A549 (cell line): Measurements from ENCODE around the gene CADM1. TPM values are rescaled to one million over a fixed set of nuclear protein-coding genes. Genes with fewer than 3 reads are reported as not detected.
A peak's percentile ranks its signal among the peaks of the same experiment; 100 is the strongest.

Experiments
- ATAC-seq, 2 experiments: fragments of 200-7000 bp in 1 of 2; fragments of >200 bp in 1 of 2; cut with Nextera tagmentation in 1 of 2; cut with Tn5 transposase in 1 of 2; 3 replicates each; pipeline versions ENCODE4 v1.8.0 to v1.9.1; 2018 to 2020; ENCODE audit warnings: mild to moderate bottlenecking in 1 of 2, moderate library complexity in 1 of 2
- CTCF ChIA-PET: fragments of 300-600 bp; sonication (Branson Sonifier 250); formaldehyde crosslinking; extraction: SDS; loops from one replicate; lab custom pipeline; 2021; ENCODE audit warnings: antibody characterized with exemption, inconsistent platforms; lab: Yijun Ruan, JAX
- POLR2A ChIA-PET: fragments of 350-600 bp; formaldehyde crosslinking; extraction: SDS; loops from one replicate; lab custom pipeline; 2021; ENCODE audit warnings: antibody characterized with exemption, inconsistent platforms; lab: Yijun Ruan, JAX
- DNase-seq, 2 experiments: peaks; one replicate each; pipeline versions ENCODE4 v3.0.0 to v3.0.0-alpha.2; 2011 to 2016; ENCODE audit warnings: low read depth in 1 of 2, low spot score in 1 of 2
- FAIRE-seq: peaks from 2 replicates; lab custom pipeline; 2011; peaks lifted over from hg19 to GRCh38; lab: Jason Lieb, UNC
- H3K27ac ChIP-seq, 2 experiments: fragments of >200 bp; sonication (Bioruptor Twin); formaldehyde crosslinking; 3 replicates each; pipeline ENCODE4 v1.5.1; 2016 to 2017
- H3K4me1 ChIP-seq: fragments of >200 bp; sonication (Bioruptor Twin); formaldehyde crosslinking; 3 replicates; pipeline ENCODE4 v1.6.1; 2016
- H3K4me2 ChIP-seq: fragments of >200 bp; sonication (Bioruptor Twin); formaldehyde crosslinking; 3 replicates; pipeline ENCODE4 v1.6.1; 2016
- H3K4me3 ChIP-seq: fragments of >200 bp; sonication (Bioruptor Twin); formaldehyde crosslinking; 3 replicates; pipeline ENCODE4 v1.5.1; 2016
- H3K9me3 ChIP-seq: fragments of >200 bp; sonication (Bioruptor Twin); formaldehyde crosslinking; 3 replicates; pipeline ENCODE4 v1.6.1; 2016
- ATOH8 ChIP-seq: fragments of 250-450 bp; sonication (Bioruptor Pico); IDR thresholded peaks from 2 replicates; pipeline ENCODE4 v1.5.0; 2020; ENCODE audit warnings: low read depth, mild to moderate bottlenecking, moderate library complexity
- CBX2 ChIP-seq: fragments of 200-600 bp; sonication (generic); IDR thresholded peaks from 2 replicates; pipeline ENCODE4 v1.6.1; 2016; ENCODE audit warnings: low read depth, mild to moderate bottlenecking, borderline replicate concordance
- CEBPB ChIP-seq, 2 experiments: fragments of >200 bp in 1 of 2; sonication (Bioruptor Twin) in 1 of 2; formaldehyde crosslinking in 1 of 2; IDR thresholded peaks; 2 replicates each; pipeline ENCODE4 v1.6.1; 2012 to 2016
- CHD2 ChIP-seq: fragments of 150-350 bp; IDR thresholded peaks from 2 replicates; pipeline ENCODE4 v1.6.1; 2014; ENCODE audit warnings: low read length; ENCODE audit not compliant: partially characterized antibody
- CTCF ChIP-seq: fragments of >200 bp; sonication (Bioruptor Twin); formaldehyde crosslinking; IDR thresholded peaks from 3 replicates; pipeline ENCODE4 v1.5.1; 2016
- ESRRA ChIP-seq: fragments of 150-350 bp; IDR thresholded peaks from 2 replicates; pipeline ENCODE4 v1.6.1; 2014; ENCODE audit warnings: mild to moderate bottlenecking, low read length, borderline replicate concordance
- FOXS1 ChIP-seq: fragments of 250-450 bp; sonication (Bioruptor Pico); IDR thresholded peaks from 2 replicates; pipeline ENCODE4 v1.5.0; 2020; ENCODE audit warnings: mild to moderate bottlenecking, moderate library complexity
- HMGXB4 ChIP-seq: fragments of 250-450 bp; sonication (Bioruptor Pico); IDR thresholded peaks from 2 replicates; pipeline ENCODE4 v1.5.0; 2021; ENCODE audit warnings: mild to moderate bottlenecking, moderate library complexity, borderline replicate concordance
- HOXA7 ChIP-seq: fragments of 250-450 bp; sonication (Bioruptor Pico); IDR thresholded peaks from 2 replicates; pipeline ENCODE4 v1.5.0; 2020; ENCODE audit warnings: mild to moderate bottlenecking, moderate library complexity
- HOXB5 ChIP-seq: fragments of 250-450 bp; sonication (Bioruptor Pico); IDR thresholded peaks from 2 replicates; pipeline ENCODE4 v1.5.0; 2020; ENCODE audit warnings: mild to moderate bottlenecking, moderate library complexity
- KDM1A ChIP-seq: fragments of 200-600 bp; sonication (generic); IDR thresholded peaks from 2 replicates; pipeline ENCODE4 v1.6.1; 2016; ENCODE audit warnings: low read depth, mild to moderate bottlenecking
- MYC ChIP-seq: IDR thresholded peaks from 2 replicates; pipeline ENCODE4 v1.6.1; 2012; ENCODE audit warnings: mild to moderate bottlenecking, inconsistent platforms, low read length, improper control_type of control experiment, borderline replicate concordance
- NFE2L2 ChIP-seq: fragments of 150-350 bp; conservative IDR thresholded peaks from 2 replicates; pipeline ENCODE4 v1.6.1; 2014; ENCODE audit warnings: low read length
- RNF2 ChIP-seq: fragments of 200-600 bp; sonication (generic); IDR thresholded peaks from 2 replicates; pipeline ENCODE4 v1.6.1; 2016; ENCODE audit warnings: low read depth, mild to moderate bottlenecking, antibody characterized with exemption, moderate library complexity, borderline replicate concordance
- SMC3 ChIP-seq: fragments of >200 bp; sonication (Bioruptor Twin); formaldehyde crosslinking; IDR thresholded peaks from 3 replicates; pipeline ENCODE4 v1.6.1; 2018; ENCODE audit warnings: inconsistent platforms
- TFCP2L1 ChIP-seq: fragments of 250-450 bp; sonication (Bioruptor Pico); IDR thresholded peaks from 2 replicates; pipeline ENCODE4 v1.5.0; 2021; ENCODE audit warnings: mild to moderate bottlenecking
- USF2 ChIP-seq: fragments of 450-650 bp; IDR thresholded peaks from 2 replicates; pipeline ENCODE4 v1.6.1; 2014; ENCODE audit warnings: antibody characterized with exemption
- ZC3H11A ChIP-seq: fragments of 450-650 bp; IDR thresholded peaks from 2 replicates; pipeline ENCODE4 v1.6.1; 2014; ENCODE audit warnings: antibody characterized with exemption, mild to moderate bottlenecking
- ZNF302 ChIP-seq: fragments of 250-450 bp; sonication (Bioruptor Pico); IDR thresholded peaks from 2 replicates; pipeline ENCODE4 v1.9.0; 2021; ENCODE audit warnings: inconsistent platforms, mild to moderate bottlenecking, moderate library complexity
- ZSCAN20 ChIP-seq: fragments of 250-450 bp; sonication (Bioruptor Pico); IDR thresholded peaks from 2 replicates; pipeline ENCODE4 v1.8.0; 2022; ENCODE audit warnings: mild to moderate bottlenecking, moderate library complexity
- WGBS: methylation state at CpG from one replicate; pipeline ENCODE4 v1.1.6; 2017; ENCODE audit errors: missing lambda C conversion rate; 5-methylcytosine and 5-hydroxymethylcytosine counted together
- polyA plus RNA-seq, 4 experiments: library from polyadenylated mRNA; depleted of rRNA in 3 of 4; stranded (reverse); fragments of >200 nt; fragmentation: RNase III in 1 of 4; extraction: RNeasy Plus Mini Kit Qiagen cat#74134 plus additional on column Dnase treatment in 1 of 4; gene quantifications; 2 replicates in 3 of 4; 3 replicates in 1 of 4; pipeline ENCODE4 v1.2.3, GENCODE V29; 2011 to 2017

The CADM1 gene
- polyA plus RNA-seq, 2 of the 4 experiments (the other 2 are of a cell fraction): 33.4 to 36.7 TPM

- ChIA-PET CTCF (interaction anchor here (0.8 to 2.0 kb wide), 14 partner anchors 13 to 185 kb away, joined by 3 to 9 read pairs (median 5); no protein-coding TSS in a partner anchor), POLR2A (interaction anchor here (0.6 to 1.2 kb wide), 4 partner anchors 9 to 764 kb away, joined by 3 to 6 read pairs (median 4); no protein-coding TSS in a partner anchor)
- Histone ChIP-seq H3K4me2 (peak overlapping the region; percentile 94), H3K9me3 (no peaks in the 10 kb centered on the region), H3K27ac (peak overlapping the region; percentile 86 to 95), H3K4me1 (peaks cover 24% of the 10 kb centered on the region; the same call in 2 of the 3 replicates), H3K4me3 (peak overlapping the region; percentile 92)
- no peak for TF ChIP-seq KDM1A
- no peak for TF ChIP-seq TFCP2L1 (CRISPR knock-in tag)
- no peak for TF ChIP-seq HOXB5
- TF ChIP-seq CBX2: no peak
- no peak for TF ChIP-seq CEBPB (IDR thresholded peaks at IDR 0.05)
- ATAC-seq (no peak; a peak in 1 of 6 replicates), FAIRE-seq (no peak), DNase-seq (no peak)
- WGBS: 5% methylated on average over 7 of the region's 30 CpGs
These were observed 1.6 kb downstream of the CADM1 start for GRCh38 chr11:115502636-115503082.

- 78% methylated on average over 22 of the region's 22 CpGs for WGBS
- no peak for ATAC-seq
- Histone ChIP-seq H3K9me3 (no peaks in the 10 kb centered on the region), H3K4me3 (peak overlapping the region; percentile 92), H3K4me2 (peak overlapping the region; percentile 94), H3K27ac (peak overlapping the region; percentile 86 to 95), H3K4me1 (peaks cover 30% of the 10 kb centered on the region; the same call in 2 of the 3 replicates)
- no peak for TF ChIP-seq ZNF302 (CRISPR knock-in tag)
- no peak for TF ChIP-seq RNF2
- TF ChIP-seq NFE2L2: no peak
- no peak for TF ChIP-seq HOXB5
- no peak for TF ChIP-seq ZSCAN20 (CRISPR knock-in tag)
- no peak for TF ChIP-seq CTCF
- no peak for TF ChIP-seq HOXA7 (CRISPR knock-in tag)
- no peak for TF ChIP-seq CHD2
- no peak for TF ChIP-seq USF2
- no peak for TF ChIP-seq ZC3H11A
- TF ChIP-seq ESRRA: no peak
- TF ChIP-seq HMGXB4 (CRISPR knock-in tag): no peak
- TF ChIP-seq MYC: no peak
- TF ChIP-seq ATOH8 (CRISPR knock-in tag): no peak
- no peak for TF ChIP-seq FOXS1 (CRISPR knock-in tag)
- TF ChIP-seq SMC3: no peak
- no peak for TF ChIP-seq TFCP2L1 (CRISPR knock-in tag)
- FAIRE-seq: no peak
- CTCF ChIA-PET: interaction anchor here (0.5 to 2.0 kb wide), 13 partner anchors 13 to 179 kb away, joined by 3 to 9 read pairs (median 3); no protein-coding TSS in a partner anchor
- POLR2A ChIA-PET: interaction anchor here (1.2 kb wide), 1 partner anchor 13 kb away, joined by 5 read pairs; no protein-coding TSS in a partner anchor
- no peak for DNase-seq
These were observed 2.2 kb downstream of the CADM1 start for GRCh38 chr11:115501893-115502589.
